Prostate gland (tissue), 2 donors: ENCODE data around the gene TLE5.

Experiments used
- POLR2AphosphoS5 ChIP-seq: sonication (generic); formaldehyde crosslinking; IDR thresholded peaks from one replicate; pipeline ENCODE4 v1.6.1; 2017; ENCODE audit warnings: antibody characterized with exemption
- TF ChIP-seq, protein P1 (sequence below), 4 experiments: fragments of 200-600 bp in 2 of 4; fragments of 450-650 bp in 2 of 4; sonication (generic) in 2 of 4; IDR thresholded peaks; 1 replicate in 3 of 4; 2 replicates in 1 of 4; pipeline ENCODE4 v1.5.1; 2016 to 2019; ENCODE audit warnings: antibody characterized with exemption in 4 of 4, mild to moderate bottlenecking in 2 of 4, moderate library complexity in 2 of 4

DNA sequence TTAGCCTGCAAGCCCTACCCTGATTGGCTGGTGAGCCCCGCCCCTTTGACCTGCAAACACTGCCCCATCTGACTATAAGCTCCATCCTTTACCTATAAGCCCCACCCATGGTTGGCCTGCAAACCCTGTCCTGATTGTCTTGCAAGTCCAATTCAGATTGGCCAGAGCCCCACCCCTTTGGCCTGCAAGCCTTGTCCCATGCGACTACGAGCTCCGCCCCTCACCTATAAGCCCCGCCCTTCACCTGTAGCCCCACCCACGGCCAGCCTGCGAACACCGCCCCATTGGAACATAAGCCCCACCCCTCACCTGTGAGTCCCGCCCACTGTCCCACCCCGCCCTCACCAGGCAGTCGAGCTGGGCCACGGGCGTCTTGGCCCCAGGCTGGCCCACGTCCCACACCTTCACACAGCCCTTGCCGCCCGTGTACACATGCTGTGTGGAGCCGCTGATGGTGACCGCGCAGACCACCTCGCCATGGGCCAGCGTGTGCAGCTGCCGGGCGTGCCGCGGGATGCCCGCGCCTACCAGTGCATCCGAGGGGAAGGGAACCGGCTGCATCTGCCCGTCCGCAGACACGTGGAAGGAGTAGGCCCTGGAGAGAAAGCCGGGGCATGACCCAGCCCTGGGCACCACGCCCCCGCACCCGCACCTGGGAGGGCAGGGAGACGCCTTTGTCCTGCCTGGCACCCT is 56.1 kb downstream of the TLE5 start:
- no peak for TF ChIP-seq POLR2AphosphoS5
- TF ChIP-seq, protein P1, sequence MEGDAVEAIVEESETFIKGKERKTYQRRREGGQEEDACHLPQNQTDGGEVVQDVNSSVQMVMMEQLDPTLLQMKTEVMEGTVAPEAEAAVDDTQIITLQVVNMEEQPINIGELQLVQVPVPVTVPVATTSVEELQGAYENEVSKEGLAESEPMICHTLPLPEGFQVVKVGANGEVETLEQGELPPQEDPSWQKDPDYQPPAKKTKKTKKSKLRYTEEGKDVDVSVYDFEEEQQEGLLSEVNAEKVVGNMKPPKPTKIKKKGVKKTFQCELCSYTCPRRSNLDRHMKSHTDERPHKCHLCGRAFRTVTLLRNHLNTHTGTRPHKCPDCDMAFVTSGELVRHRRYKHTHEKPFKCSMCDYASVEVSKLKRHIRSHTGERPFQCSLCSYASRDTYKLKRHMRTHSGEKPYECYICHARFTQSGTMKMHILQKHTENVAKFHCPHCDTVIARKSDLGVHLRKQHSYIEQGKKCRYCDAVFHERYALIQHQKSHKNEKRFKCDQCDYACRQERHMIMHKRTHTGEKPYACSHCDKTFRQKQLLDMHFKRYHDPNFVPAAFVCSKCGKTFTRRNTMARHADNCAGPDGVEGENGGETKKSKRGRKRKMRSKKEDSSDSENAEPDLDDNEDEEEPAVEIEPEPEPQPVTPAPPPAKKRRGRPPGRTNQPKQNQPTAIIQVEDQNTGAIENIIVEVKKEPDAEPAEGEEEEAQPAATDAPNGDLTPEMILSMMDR (IDR thresholded peaks at IDR 0.05), result no peak
